Measurements from ENCODE around the gene KIF4A. TPM values are rescaled to one million over a fixed set of nuclear protein-coding genes. Genes with fewer than 3 reads are reported as not detected.

The KIF4A gene
- total RNA-seq, 1 experiment from 2014 or later, result 52.9 TPM

DNA sequence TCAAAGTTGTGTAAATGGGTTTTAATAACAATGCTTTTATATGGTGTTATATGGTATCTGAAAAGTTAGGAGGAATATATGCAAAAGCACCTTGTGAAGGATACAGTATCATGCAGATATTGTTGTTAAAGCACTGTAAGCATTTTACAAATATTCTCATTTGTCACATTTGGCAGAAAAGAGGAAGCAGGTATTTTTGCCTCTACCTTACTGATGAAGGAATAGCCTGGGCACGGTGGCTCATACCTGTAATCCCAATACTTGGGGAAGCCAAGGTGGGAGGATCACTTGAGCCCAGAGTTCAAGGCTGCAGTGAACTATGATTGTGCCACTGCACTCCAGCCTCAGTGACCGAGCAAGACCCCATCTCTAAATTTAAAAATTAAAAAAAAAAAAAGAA, 121.0 kb downstream of the KIF4A start:
- no peak for TF ChIP-seq EZH2 (IDR thresholded peaks at IDR 0.05; ENCODE audit: low read depth)
- TF ChIP-seq, protein P1, sequence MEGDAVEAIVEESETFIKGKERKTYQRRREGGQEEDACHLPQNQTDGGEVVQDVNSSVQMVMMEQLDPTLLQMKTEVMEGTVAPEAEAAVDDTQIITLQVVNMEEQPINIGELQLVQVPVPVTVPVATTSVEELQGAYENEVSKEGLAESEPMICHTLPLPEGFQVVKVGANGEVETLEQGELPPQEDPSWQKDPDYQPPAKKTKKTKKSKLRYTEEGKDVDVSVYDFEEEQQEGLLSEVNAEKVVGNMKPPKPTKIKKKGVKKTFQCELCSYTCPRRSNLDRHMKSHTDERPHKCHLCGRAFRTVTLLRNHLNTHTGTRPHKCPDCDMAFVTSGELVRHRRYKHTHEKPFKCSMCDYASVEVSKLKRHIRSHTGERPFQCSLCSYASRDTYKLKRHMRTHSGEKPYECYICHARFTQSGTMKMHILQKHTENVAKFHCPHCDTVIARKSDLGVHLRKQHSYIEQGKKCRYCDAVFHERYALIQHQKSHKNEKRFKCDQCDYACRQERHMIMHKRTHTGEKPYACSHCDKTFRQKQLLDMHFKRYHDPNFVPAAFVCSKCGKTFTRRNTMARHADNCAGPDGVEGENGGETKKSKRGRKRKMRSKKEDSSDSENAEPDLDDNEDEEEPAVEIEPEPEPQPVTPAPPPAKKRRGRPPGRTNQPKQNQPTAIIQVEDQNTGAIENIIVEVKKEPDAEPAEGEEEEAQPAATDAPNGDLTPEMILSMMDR (conservative IDR thresholded peaks at IDR 0.05), result no peak
- H3K79me2 ChIP-seq (ENCODE audit: low read depth), result no peaks in the 10 kb centered on the region
- H4K20me1 ChIP-seq (ENCODE audit: insufficient read depth), result no peaks in the 10 kb centered on the region
- no peak overlapping the region for H3K4me2 ChIP-seq
- BruUV-seq (replicated peaks), result no TSS peak
- H3K27me3 ChIP-seq (ENCODE audit: insufficient read depth, low read depth), result no peaks in the 10 kb centered on the region
- H3K4me1 ChIP-seq (replicated peaks; ENCODE audit: insufficient read depth), result no peaks in the 10 kb centered on the region
- H3K36me3 ChIP-seq (ENCODE audit: low read depth), result no peaks in the 10 kb centered on the region
- no peak overlapping the region for H3K4me3 ChIP-seq
- intact Hi-C loops (cut with micrococcal nuclease; ENCODE audit: unreplicated experiment), result no loop called here
- no peaks in the 10 kb centered on the region for H3F3A ChIP-seq (ENCODE audit: insufficient read depth, low read depth)
- H3K9me2 ChIP-seq (ENCODE audit: insufficient read depth), result no peaks in the 10 kb centered on the region
- ChIA-PET POLR2A (ENCODE audit: unreplicated experiment) (no interaction called here), CTCF (no interaction called here)
- H3K27ac ChIP-seq, result no peak overlapping the region
- H3K9me3 ChIP-seq (ENCODE audit: insufficient read depth, low read depth), result no peaks in the 10 kb centered on the region
- H2AFZ ChIP-seq, result no peak overlapping the region
- no peak for DNase-seq

DNA sequence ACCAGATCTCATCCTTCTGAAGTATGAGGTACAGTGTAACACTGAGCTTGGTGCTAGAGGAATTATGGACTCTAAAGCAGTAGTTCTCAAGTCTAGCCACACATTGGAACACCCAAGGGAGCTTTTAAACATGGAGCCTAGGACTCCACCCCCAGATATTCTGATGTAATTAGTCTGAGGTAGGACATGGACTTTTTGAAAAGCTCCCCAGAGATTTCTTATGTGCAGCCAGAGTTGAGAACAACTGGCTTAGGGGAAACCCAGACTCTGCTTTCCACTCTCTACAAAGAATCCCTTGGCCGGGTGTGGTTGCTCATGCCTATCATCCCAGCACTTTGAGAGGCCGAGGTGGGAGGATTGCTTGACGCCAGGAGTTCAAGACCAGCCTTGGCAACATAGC, 121.6 kb downstream of the KIF4A start:
- intact Hi-C loops (cut with micrococcal nuclease; ENCODE audit: unreplicated experiment), result no loop called here
- Histone ChIP-seq H3K36me3 (ENCODE audit: low read depth) (no peaks in the 10 kb centered on the region), H3K9me3 (ENCODE audit: insufficient read depth, low read depth) (no peaks in the 10 kb centered on the region), H3F3A (ENCODE audit: insufficient read depth, low read depth) (no peaks in the 10 kb centered on the region), H3K4me3 (no peak overlapping the region), H2AFZ (no peak overlapping the region), H4K20me1 (ENCODE audit: insufficient read depth) (no peaks in the 10 kb centered on the region), H3K79me2 (ENCODE audit: low read depth) (no peaks in the 10 kb centered on the region), H3K4me2 (no peak overlapping the region), H3K9me2 (ENCODE audit: insufficient read depth) (no peaks in the 10 kb centered on the region), H3K27ac (no peak overlapping the region), H3K27me3 (ENCODE audit: insufficient read depth, low read depth) (no peaks in the 10 kb centered on the region), H3K4me1 (replicated peaks; ENCODE audit: insufficient read depth) (no peaks in the 10 kb centered on the region)
- no peak for DNase-seq
- POLR2A ChIA-PET (ENCODE audit: unreplicated experiment), result no interaction called here
- TF ChIP-seq, protein P1 (conservative IDR thresholded peaks at IDR 0.05), result no peak
- TF ChIP-seq EZH2 (IDR thresholded peaks at IDR 0.05; ENCODE audit: low read depth), result no peak
- BruUV-seq (replicated peaks), result no TSS peak
- CTCF ChIA-PET, result no interaction called here

DNA sequence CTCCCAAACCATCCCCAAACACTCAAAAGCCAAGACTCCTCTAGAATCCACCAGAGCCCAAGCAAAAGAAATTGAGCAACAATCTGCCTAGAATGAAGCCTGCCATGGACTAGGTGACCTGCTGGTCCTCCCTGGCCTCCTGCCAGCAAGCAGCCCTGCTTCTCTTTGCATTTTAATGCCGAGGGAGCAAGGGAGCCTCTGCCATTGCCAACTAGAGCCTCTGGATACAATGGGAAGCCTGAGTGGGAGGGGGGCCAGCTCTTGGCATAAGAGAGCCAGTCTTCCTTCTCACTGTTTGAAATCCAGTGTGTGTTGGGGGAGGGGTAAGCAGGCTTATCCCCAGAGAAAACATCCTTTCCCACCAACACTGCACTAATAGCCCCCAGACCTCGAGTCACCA, 131.7 kb downstream of the KIF4A start:
- Histone ChIP-seq H3K9me2 (ENCODE audit: insufficient read depth) (no peaks in the 10 kb centered on the region), H3K27me3 (ENCODE audit: insufficient read depth, low read depth) (no peaks in the 10 kb centered on the region), H3K4me2 (no peak overlapping the region), H3K79me2 (ENCODE audit: low read depth) (no peaks in the 10 kb centered on the region), H4K20me1 (ENCODE audit: insufficient read depth) (no peaks in the 10 kb centered on the region), H3K27ac (no peak overlapping the region), H3F3A (ENCODE audit: insufficient read depth, low read depth) (no peaks in the 10 kb centered on the region), H3K9me3 (ENCODE audit: insufficient read depth, low read depth) (no peaks in the 10 kb centered on the region), H3K4me3 (no peak overlapping the region), H2AFZ (no peak overlapping the region), H3K4me1 (replicated peaks; ENCODE audit: insufficient read depth) (no peaks in the 10 kb centered on the region), H3K36me3 (ENCODE audit: low read depth) (no peaks in the 10 kb centered on the region)
- ChIA-PET POLR2A (ENCODE audit: unreplicated experiment) (no interaction called here), CTCF (no interaction called here)
- no peak for DNase-seq
- TF ChIP-seq, protein P1 (conservative IDR thresholded peaks at IDR 0.05), result no peak
- TF ChIP-seq EZH2 (IDR thresholded peaks at IDR 0.05; ENCODE audit: low read depth), result no peak
- no TSS peak for BruUV-seq (replicated peaks)
- intact Hi-C loops (cut with micrococcal nuclease; ENCODE audit: unreplicated experiment), result no loop called here
